Measurements from ENCODE around the gene LTK.

- TF ChIP-seq CTCF (IDR thresholded peaks at IDR 0.05) = no peak
- no peak for TF ChIP-seq POLR2AphosphoS5 (IDR thresholded peaks at IDR 0.05)
- TF ChIP-seq POLR2A (IDR thresholded peaks at IDR 0.05) = no peak
- no peak for TF ChIP-seq EP300 (IDR thresholded peaks at IDR 0.05)
Observed at GRCh38 chr15:41512512-41512939, 1.1 kb downstream of the LTK start.

Measured in gastroesophageal sphincter (tissue), 3 donors.